Hepatocyte (in vitro differentiated cells): ENCODE data around the gene FBLN1.

Experiments used
- CTCF ChIP-seq: fragments of 200-600 bp; sonication (generic); IDR thresholded peaks from 2 replicates; pipeline ENCODE4 v1.5.1; 2016; ENCODE audit warnings: antibody characterized with exemption, mild to moderate bottlenecking; ENCODE audit not compliant: poor library complexity
- EZH2phosphoT487 ChIP-seq: fragments of 200-600 bp; sonication (generic); IDR thresholded peaks from one replicate; pipeline ENCODE4 v1.6.1; 2018; ENCODE audit warnings: antibody characterized with exemption, mild to moderate bottlenecking, low read depth, moderate library complexity; ENCODE audit not compliant: unreplicated experiment, severe bottlenecking

- TF ChIP-seq EZH2phosphoT487: no peak
- no peak for TF ChIP-seq CTCF
These were observed 47.5 kb upstream of the FBLN1 start for GRCh38 chr22:45455212-45455611.
